Gastrocnemius medialis (tissue), 4 donors: ENCODE results near the gene EYA3. TPM values are rescaled to one million over a fixed set of nuclear protein-coding genes. Genes with fewer than 3 reads are reported as not detected.

Experiments used
- ATAC-seq, 2 donors: fragments of 150-250 bp; one replicate each; pipeline ENCODE4 v1.9.1; 2016
- DNase-seq, 2 donors: peaks; one replicate each; pipeline ENCODE4 v3.0.0-alpha.2; 2019
- H3K27ac ChIP-seq, 4 donors: fragments of 200-600 bp; sonication (generic); 1 replicate in 1 of 4; 2 replicates in 3 of 4; pipeline ENCODE4 v1.5.1; 2016 to 2018; ENCODE audit warnings: mild to moderate bottlenecking in 2 of 4, moderate library complexity in 1 of 4
- H3K27me3 ChIP-seq, 3 donors: fragments of 200-600 bp; sonication (generic) in 2 of 3; 1 replicate in 1 of 3; 2 replicates in 2 of 3; pipeline versions ENCODE4 v1.5.1 to v1.6.0; 2016 to 2019; ENCODE audit warnings: mild to moderate bottlenecking in 1 of 3, moderate library complexity in 1 of 3
- H3K36me3 ChIP-seq, 2 donors: fragments of 200-600 bp; sonication (generic) in 1 of 2; one replicate each; pipeline ENCODE4 v1.5.1; 2017 to 2018
- H3K4me1 ChIP-seq, 2 donors: fragments of 200-600 bp; sonication (generic) in 1 of 2; one replicate each; pipeline ENCODE4 v1.5.1; 2016 to 2017; ENCODE audit warnings: mild to moderate bottlenecking in 2 of 2
- H3K4me3 ChIP-seq, 4 donors: fragments of 200-600 bp; sonication (generic) in 3 of 4; 1 replicate in 1 of 4; 2 replicates in 3 of 4; pipeline ENCODE4 v1.5.1; 2016 to 2019; ENCODE audit warnings: mild to moderate bottlenecking in 2 of 4
- H3K9me3 ChIP-seq, 3 donors: fragments of 200-600 bp; sonication (generic) in 2 of 3; 1 replicate in 1 of 3; 2 replicates in 2 of 3; pipeline ENCODE4 v1.5.1; 2016 to 2019
- CTCF ChIP-seq, 5 experiments: fragments of 450-650 bp in 3 of 5; fragments of 200-600 bp in 2 of 5; sonication (generic) in 2 of 5; IDR thresholded peaks in 4 of 5; conservative IDR thresholded peaks in 1 of 5; 1 replicate in 4 of 5; 2 replicates in 1 of 5; pipeline ENCODE4 v1.5.1; 2016 to 2019; ENCODE audit warnings: antibody characterized with exemption in 5 of 5, mild to moderate bottlenecking in 3 of 5, moderate library complexity in 3 of 5
- POLR2A ChIP-seq, 2 donors: fragments of 450-650 bp; IDR thresholded peaks; one replicate each; pipeline ENCODE4 v1.6.1; 2017; ENCODE audit warnings: antibody characterized with exemption in 2 of 2, mild to moderate bottlenecking in 2 of 2, moderate library complexity in 2 of 2
- in situ Hi-C, 4 donors: fragments of 200-750 bp; cut with MboI; loops; one replicate each; pipeline versions ENCODE4 v1.15.0 to v1.8.0; 2017; ENCODE audit warnings: low sequenced_read_pairs in 4 of 4
- intact Hi-C: fragments of 100-400 bp; cut with DNase I; formaldehyde crosslinking; loops from one replicate; pipeline ENCODE4 v1.15.1; 2023; ENCODE audit warnings: low total_unique reads
- total RNA-seq, 4 donors: library from RNA; depleted of rRNA; stranded (reverse); fragments of >200 nt; gene quantifications; one replicate each; pipeline versions ENCODE4 v1.1.0 to v1.2.3, GENCODE V29; 2016

Gene EYA3
- total RNA-seq, 4 donors from 2014 or later, result 9.2 to 19.5 (median 15.4) TPM

GRCh38 chr1:28044399-28044798 lies 44.0 kb downstream of the EYA3 start:
- Histone ChIP-seq H3K36me3 (peaks cover 0 to 50% of the 10 kb centered on the region in 2 donors), H3K4me1 (no peaks in the 10 kb centered on the region), H3K9me3 (no peaks in the 10 kb centered on the region), H3K4me3 (no peak overlapping the region), H3K27me3 (no peaks in the 10 kb centered on the region), H3K27ac (no peak overlapping the region)
- DNase-seq (no peak), ATAC-seq (no peak)
- no peak for TF ChIP-seq CTCF (IDR thresholded peaks at IDR 0.05 in 4 of 5, conservative IDR thresholded peaks at IDR 0.05 in 1 of 5)
- TF ChIP-seq POLR2A (IDR thresholded peaks at IDR 0.05), result no peak
- in situ Hi-C loops (no loop called here), intact Hi-C loops (no loop called here)

- H3K4me1 ChIP-seq, result no peaks in the 10 kb centered on the region
- ATAC-seq, result no peak
- no peak overlapping the region for H3K4me3 ChIP-seq
- H3K9me3 ChIP-seq, result no peaks in the 10 kb centered on the region
- intact Hi-C loops (no loop called here), in situ Hi-C loops (no loop called here)
- H3K36me3 ChIP-seq, result peaks cover 2 to 63% of the 10 kb centered on the region in 2 donors
- no peaks in the 10 kb centered on the region for H3K27me3 ChIP-seq
- no peak for TF ChIP-seq POLR2A (IDR thresholded peaks at IDR 0.05)
- TF ChIP-seq CTCF (IDR thresholded peaks at IDR 0.05 in 4 of 5, conservative IDR thresholded peaks at IDR 0.05 in 1 of 5), result no peak
- no peak for DNase-seq
- no peak overlapping the region for H3K27ac ChIP-seq
These were observed 49.1 kb downstream of the EYA3 start for GRCh38 chr1:28039341-28039740.

DNA sequence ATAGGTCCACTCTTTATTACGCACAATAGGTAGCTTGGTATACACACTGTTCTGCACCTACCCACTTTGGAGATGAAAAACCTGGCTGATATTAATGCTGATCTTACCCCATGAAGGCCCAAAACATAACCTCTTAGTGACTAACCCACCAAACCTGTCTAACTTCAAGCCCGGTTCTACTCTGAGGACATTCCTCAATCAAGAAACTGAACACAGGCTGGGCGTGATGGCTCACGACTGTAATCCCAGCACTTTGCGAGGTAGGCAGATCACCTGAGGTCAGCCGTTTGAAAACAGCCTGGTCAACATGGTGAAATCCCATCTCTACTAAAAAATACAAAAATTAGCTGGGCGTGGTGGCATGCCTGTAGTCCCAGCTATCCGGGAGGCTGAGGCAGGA lies 50.5 kb downstream of the EYA3 start:
- Histone ChIP-seq H3K36me3 (peaks cover 2 to 63% of the 10 kb centered on the region in 2 donors), H3K4me3 (no peak overlapping the region), H3K27ac (no peak overlapping the region), H3K4me1 (no peaks in the 10 kb centered on the region), H3K9me3 (no peaks in the 10 kb centered on the region), H3K27me3 (no peaks in the 10 kb centered on the region)
- DNase-seq (no peak), ATAC-seq (no peak)
- in situ Hi-C loops (no loop called here), intact Hi-C loops (no loop called here)
- TF ChIP-seq POLR2A (IDR thresholded peaks at IDR 0.05) (no peak), CTCF (IDR thresholded peaks at IDR 0.05 in 4 of 5, conservative IDR thresholded peaks at IDR 0.05 in 1 of 5) (no peak)

DNA sequence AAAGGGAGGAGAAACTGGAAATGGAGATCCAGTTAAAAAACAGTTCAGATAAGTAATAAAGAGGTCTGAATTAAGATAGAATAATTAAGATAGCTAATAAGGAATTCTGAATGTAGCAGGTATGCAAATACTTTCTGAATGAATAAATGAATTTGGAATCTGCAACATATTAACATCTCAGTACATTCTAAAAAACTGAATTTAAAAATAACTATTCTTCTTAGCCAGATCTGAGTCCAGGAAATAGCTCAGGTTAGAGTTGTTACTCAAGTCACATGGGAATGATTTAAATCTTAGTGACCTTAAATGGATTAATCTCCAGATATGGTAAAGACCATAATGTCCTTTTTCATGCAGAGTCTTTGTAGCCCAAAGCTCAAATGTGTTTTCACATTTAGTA lies 51.2 kb downstream of the EYA3 start:
- H3K27ac ChIP-seq, result no peak overlapping the region
- in situ Hi-C loops, result no loop called here

More for the DNA sequence above, 51.2 kb downstream of the EYA3 start:
- Histone ChIP-seq H3K4me1 (no peaks in the 10 kb centered on the region), H3K27me3 (no peaks in the 10 kb centered on the region), H3K4me3 (no peak overlapping the region), H3K9me3 (no peaks in the 10 kb centered on the region), H3K36me3 (peaks cover 2 to 60% of the 10 kb centered on the region in 2 donors)
- ATAC-seq (no peak), DNase-seq (no peak)
- intact Hi-C loops, result no loop called here
- TF ChIP-seq CTCF (IDR thresholded peaks at IDR 0.05 in 4 of 5, conservative IDR thresholded peaks at IDR 0.05 in 1 of 5), result no peak
- no peak for TF ChIP-seq POLR2A (IDR thresholded peaks at IDR 0.05)
